PFSK-1 (cell line): ENCODE measurements around the gene KCNMA1.
A peak's percentile ranks its signal among the peaks of the same experiment; 100 is the strongest.

Experiments used
- FOXP2 ChIP-seq: optimal IDR thresholded peaks from 2 replicates; pipeline ENCODE3; 2011; ENCODE audit warnings: borderline replicate concordance, control low read depth, inconsistent platforms; ENCODE audit not compliant: insufficient read depth; ENCODE audit errors: extremely low read length, extremely low read depth
- POLR2AphosphoS5 ChIP-seq: IDR thresholded peaks from 2 replicates; pipeline ENCODE4 v1.6.1; 2012; ENCODE audit warnings: low read depth, mild to moderate bottlenecking, control low read depth, low read length, moderate library complexity
- SIN3A ChIP-seq: IDR thresholded peaks from 2 replicates; pipeline ENCODE4 v1.6.1; 2012; ENCODE audit warnings: mild to moderate bottlenecking, low read length, moderate library complexity, borderline replicate concordance; ENCODE audit not compliant: insufficient read depth
- TAF1 ChIP-seq: IDR thresholded peaks from 2 replicates; pipeline ENCODE4 v1.6.1; 2012; ENCODE audit warnings: low read length, control low read depth, borderline replicate concordance; ENCODE audit not compliant: insufficient read depth
- TF ChIP-seq, protein P1 (sequence below), 2 experiments: IDR thresholded peaks; 2 replicates each; pipeline versions ENCODE4 v1.6.1 to v1.8.0; 2011 to 2012; ENCODE audit warnings: low read depth in 2 of 2, low read length in 2 of 2, control low read depth in 1 of 2, inconsistent platforms in 1 of 2, mild to moderate bottlenecking in 1 of 2, moderate library complexity in 1 of 2; ENCODE audit not compliant: insufficient read depth in 1 of 2

Gene KCNMA1

DNA sequence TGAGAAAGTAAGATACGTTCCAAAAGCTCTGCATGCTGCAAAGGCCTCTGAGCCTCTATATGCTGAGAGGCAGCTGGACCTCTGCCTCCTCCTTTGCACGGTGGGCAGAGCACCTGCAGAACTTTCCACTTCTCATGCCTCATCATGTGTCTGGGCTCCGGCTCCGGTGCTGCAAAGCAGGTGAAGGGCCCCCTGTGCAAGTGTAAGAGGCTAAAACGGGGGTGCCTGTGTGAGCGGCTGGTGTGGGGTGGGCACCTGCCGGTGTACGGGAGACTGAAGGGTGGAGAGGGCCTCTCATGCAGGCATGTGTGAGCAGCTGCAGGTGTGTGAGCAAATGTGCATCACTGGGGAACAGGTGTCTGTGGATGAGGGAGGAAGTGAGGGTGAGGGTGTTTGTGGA, 121.0 kb downstream of the KCNMA1 start:
- TF ChIP-seq, protein P1, sequence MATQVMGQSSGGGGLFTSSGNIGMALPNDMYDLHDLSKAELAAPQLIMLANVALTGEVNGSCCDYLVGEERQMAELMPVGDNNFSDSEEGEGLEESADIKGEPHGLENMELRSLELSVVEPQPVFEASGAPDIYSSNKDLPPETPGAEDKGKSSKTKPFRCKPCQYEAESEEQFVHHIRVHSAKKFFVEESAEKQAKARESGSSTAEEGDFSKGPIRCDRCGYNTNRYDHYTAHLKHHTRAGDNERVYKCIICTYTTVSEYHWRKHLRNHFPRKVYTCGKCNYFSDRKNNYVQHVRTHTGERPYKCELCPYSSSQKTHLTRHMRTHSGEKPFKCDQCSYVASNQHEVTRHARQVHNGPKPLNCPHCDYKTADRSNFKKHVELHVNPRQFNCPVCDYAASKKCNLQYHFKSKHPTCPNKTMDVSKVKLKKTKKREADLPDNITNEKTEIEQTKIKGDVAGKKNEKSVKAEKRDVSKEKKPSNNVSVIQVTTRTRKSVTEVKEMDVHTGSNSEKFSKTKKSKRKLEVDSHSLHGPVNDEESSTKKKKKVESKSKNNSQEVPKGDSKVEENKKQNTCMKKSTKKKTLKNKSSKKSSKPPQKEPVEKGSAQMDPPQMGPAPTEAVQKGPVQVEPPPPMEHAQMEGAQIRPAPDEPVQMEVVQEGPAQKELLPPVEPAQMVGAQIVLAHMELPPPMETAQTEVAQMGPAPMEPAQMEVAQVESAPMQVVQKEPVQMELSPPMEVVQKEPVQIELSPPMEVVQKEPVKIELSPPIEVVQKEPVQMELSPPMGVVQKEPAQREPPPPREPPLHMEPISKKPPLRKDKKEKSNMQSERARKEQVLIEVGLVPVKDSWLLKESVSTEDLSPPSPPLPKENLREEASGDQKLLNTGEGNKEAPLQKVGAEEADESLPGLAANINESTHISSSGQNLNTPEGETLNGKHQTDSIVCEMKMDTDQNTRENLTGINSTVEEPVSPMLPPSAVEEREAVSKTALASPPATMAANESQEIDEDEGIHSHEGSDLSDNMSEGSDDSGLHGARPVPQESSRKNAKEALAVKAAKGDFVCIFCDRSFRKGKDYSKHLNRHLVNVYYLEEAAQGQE (IDR thresholded peaks at IDR 0.05; ENCODE audit: insufficient read depth in 1 of 2, low read depth in 2 of 2, low read length in 2 of 2): no peak
- TF ChIP-seq FOXP2 (no peak), SIN3A (no peak), POLR2AphosphoS5 (no peak), TAF1 (no peak)

DNA sequence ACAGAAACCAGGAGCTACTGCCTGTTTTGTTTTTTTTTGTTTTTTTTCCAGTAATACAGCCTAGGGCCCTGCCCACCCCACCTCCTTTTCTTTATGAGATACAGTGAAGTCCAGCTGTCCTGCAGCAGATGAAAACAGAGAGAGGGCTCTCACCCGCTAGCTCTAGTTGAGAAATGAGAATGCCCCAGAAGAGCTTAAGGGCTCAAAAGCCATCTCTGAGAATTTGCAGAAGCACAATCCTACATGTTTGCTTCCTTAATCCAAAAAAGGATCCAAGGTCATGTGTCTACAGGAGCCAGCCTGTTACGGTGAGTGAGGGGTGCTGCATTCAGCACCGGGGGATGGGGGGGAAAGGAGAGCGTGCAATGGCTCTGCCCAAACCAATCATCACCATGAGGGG, 122.7 kb downstream of the KCNMA1 start:
- no peak for TF ChIP-seq FOXP2
- no peak for TF ChIP-seq SIN3A
- TF ChIP-seq, protein P1 (IDR thresholded peaks at IDR 0.05; ENCODE audit: insufficient read depth in 1 of 2, low read depth in 2 of 2, low read length in 2 of 2): no peak
- TF ChIP-seq TAF1: no peak

DNA sequence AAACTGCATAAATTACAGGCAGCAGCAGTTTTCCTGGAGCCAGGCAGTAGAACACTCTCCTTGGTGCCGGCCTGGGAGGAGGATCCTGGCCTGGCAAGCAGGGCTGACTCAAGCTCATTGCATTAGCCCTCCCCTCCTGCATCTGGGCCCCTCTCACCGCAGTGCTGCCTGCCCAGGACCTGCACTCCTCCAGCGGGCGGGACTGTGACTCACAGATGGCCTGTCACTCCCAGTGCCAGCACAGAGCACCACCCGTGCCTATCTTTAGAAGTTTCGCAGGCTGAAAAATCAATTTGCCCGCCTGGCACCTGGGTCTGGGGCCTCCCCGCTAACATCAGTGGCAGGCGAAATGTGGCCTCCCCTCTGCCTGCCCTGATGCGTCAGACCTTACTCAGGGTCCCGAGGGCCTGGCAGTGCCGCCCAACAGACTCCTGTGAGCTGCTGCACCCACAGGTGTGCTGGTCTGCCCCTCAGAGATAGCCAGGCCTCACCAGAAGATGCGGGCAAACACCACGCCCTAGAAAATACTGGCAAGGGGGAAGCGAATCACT, 123.8 kb downstream of the KCNMA1 start:
- TF ChIP-seq SIN3A (no peak), POLR2AphosphoS5 (no peak), FOXP2 (peak; percentile 20), TAF1 (no peak)
- TF ChIP-seq, protein P1 (IDR thresholded peaks at IDR 0.05; ENCODE audit: insufficient read depth in 1 of 2, low read depth in 2 of 2, low read length in 2 of 2): peak in 1 of 2 experiments; percentile 70; a peak in 2 of 4 replicates

DNA sequence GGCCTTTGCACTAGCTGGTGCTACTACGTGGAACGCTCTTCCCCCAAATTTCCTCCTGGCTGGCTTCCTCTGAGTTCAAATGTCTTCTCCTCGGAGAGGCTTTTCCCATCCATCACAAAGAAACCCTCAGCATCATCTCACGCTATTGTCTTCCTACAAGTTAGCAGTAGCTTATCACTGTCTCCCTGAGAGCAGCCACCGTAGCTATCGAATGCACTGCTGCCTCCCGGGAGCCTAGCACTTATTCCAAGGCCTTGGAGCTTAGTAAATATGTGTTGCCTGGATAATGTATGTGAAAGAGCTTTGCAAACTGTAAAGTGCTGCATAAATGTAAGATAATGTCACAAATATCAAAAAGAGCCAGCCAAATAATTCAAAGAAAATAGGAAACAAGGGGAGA, 124.4 kb downstream of the KCNMA1 start:
- TF ChIP-seq SIN3A: no peak

DNA sequence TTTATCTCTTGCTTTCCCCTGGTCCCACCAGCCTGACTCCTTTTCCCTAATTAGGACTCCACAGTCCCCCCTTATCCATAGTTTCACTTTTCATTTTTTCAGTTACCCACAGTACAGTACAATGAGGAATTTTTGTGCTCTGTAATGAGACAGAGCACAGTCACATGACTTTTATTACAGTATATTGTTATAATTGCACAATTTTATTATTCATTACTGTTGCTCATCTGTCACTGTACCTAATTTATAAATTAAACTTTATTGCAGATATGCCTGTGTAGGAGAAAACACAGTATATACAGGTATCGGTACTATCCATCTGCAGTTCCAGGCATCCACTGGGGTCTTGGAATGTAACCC, 125.4 kb downstream of the KCNMA1 start:
- TF ChIP-seq POLR2AphosphoS5 (no peak), SIN3A (no peak), FOXP2 (no peak), TAF1 (no peak)
- TF ChIP-seq, protein P1 (IDR thresholded peaks at IDR 0.05; ENCODE audit: insufficient read depth in 1 of 2, low read depth in 2 of 2, low read length in 2 of 2): no peak
